HFFc6 (cell line): Measurements from ENCODE around the gene NTM. TPM values are rescaled to one million over a fixed set of nuclear protein-coding genes. Genes with fewer than 3 reads are reported as not detected.

Experiments
- DNase-seq: peaks from one replicate; pipeline ENCODE4 v3.0.0-alpha.2; 2018
- H3K27ac Mint-ChIP-seq: 2 replicates; pipeline ENCODE4 v1.8.0; 2020; ENCODE audit warnings: mild to moderate bottlenecking, mixed read lengths
- H3K27me3 Mint-ChIP-seq: 2 replicates; pipeline ENCODE4 v1.8.0; 2021; ENCODE audit warnings: mild to moderate bottlenecking, moderate library complexity, mixed read lengths; ENCODE audit not compliant: insufficient read depth
- H3K36me3 Mint-ChIP-seq: 2 replicates; pipeline ENCODE4 v1.8.0; 2021; ENCODE audit warnings: low read depth, mixed read lengths
- H3K4me1 Mint-ChIP-seq: 2 replicates; pipeline ENCODE4 v1.8.0; 2020; ENCODE audit warnings: low read depth, mixed read lengths
- H3K4me3 Mint-ChIP-seq: 2 replicates; pipeline ENCODE4 v1.8.0; 2020; ENCODE audit warnings: mild to moderate bottlenecking, moderate library complexity, mixed read lengths
- H3K9me3 Mint-ChIP-seq: 2 replicates; pipeline ENCODE4 v1.8.0; 2020; ENCODE audit warnings: mild to moderate bottlenecking, mixed read lengths
- CTCF ChIP-seq: fragments of 200-600 bp; sonication (generic); IDR thresholded peaks from 2 replicates; pipeline ENCODE4 v1.5.0; 2021; ENCODE audit warnings: antibody characterized with exemption, mild to moderate bottlenecking
- total RNA-seq, 6 experiments: library from RNA; stranded (reverse); fragmentation: NEBNext Ultra II Directional; extraction: Animal tissue kit (Norgen Biotek cat#: 25700); gene quantifications; 2 replicates in 1 of 6; 3 replicates in 5 of 6; pipeline ENCODE4 v1.2.3, GENCODE V29; 2021

NTM gene
- total RNA-seq, 6 experiments from 2014 or later, result 18.3 to 23.6 (median 21.7) TPM

GRCh38 chr11:131852757-131853156 is 482.3 kb downstream of the NTM start:
- Mint-ChIP-seq H3K9me3 (no peaks in the 10 kb centered on the region), H3K27ac (no peak overlapping the region), H3K4me1 (no peaks in the 10 kb centered on the region), H3K36me3 (no peaks in the 10 kb centered on the region), H3K27me3 (peaks cover 38% of the 10 kb centered on the region), H3K4me3 (no peak overlapping the region)
- TF ChIP-seq CTCF, result no peak
- DNase-seq, result no peak

- DNase-seq, result no peak
- no peak overlapping the region for H3K4me3 Mint-ChIP-seq
- H3K27ac Mint-ChIP-seq, result no peak overlapping the region
- peaks cover 36% of the 10 kb centered on the region for H3K27me3 Mint-ChIP-seq
- no peak for TF ChIP-seq CTCF
- no peaks in the 10 kb centered on the region for H3K36me3 Mint-ChIP-seq
- peaks cover 1% of the 10 kb centered on the region for H3K4me1 Mint-ChIP-seq
- H3K9me3 Mint-ChIP-seq, result no peaks in the 10 kb centered on the region
These were observed 484.0 kb downstream of the NTM start for GRCh38 chr11:131854391-131854790.

GRCh38 chr11:131855320-131855719 is 484.9 kb downstream of the NTM start:
- H3K27ac Mint-ChIP-seq, result no peak overlapping the region
- no peaks in the 10 kb centered on the region for H3K9me3 Mint-ChIP-seq
- peaks cover 33% of the 10 kb centered on the region for H3K27me3 Mint-ChIP-seq
- TF ChIP-seq CTCF, result no peak
- DNase-seq, result no peak
- no peaks in the 10 kb centered on the region for H3K36me3 Mint-ChIP-seq
- no peak overlapping the region for H3K4me3 Mint-ChIP-seq
- peaks cover 11% of the 10 kb centered on the region for H3K4me1 Mint-ChIP-seq

GRCh38 chr11:131857246-131857645 is 486.8 kb downstream of the NTM start:
- no peak for DNase-seq
- no peak overlapping the region for H3K27ac Mint-ChIP-seq
- no peak for TF ChIP-seq CTCF
- H3K36me3 Mint-ChIP-seq, result no peaks in the 10 kb centered on the region
- peaks cover 17% of the 10 kb centered on the region for H3K27me3 Mint-ChIP-seq
- H3K9me3 Mint-ChIP-seq, result no peaks in the 10 kb centered on the region
- no peak overlapping the region for H3K4me3 Mint-ChIP-seq
- peaks cover 11% of the 10 kb centered on the region for H3K4me1 Mint-ChIP-seq

DNA sequence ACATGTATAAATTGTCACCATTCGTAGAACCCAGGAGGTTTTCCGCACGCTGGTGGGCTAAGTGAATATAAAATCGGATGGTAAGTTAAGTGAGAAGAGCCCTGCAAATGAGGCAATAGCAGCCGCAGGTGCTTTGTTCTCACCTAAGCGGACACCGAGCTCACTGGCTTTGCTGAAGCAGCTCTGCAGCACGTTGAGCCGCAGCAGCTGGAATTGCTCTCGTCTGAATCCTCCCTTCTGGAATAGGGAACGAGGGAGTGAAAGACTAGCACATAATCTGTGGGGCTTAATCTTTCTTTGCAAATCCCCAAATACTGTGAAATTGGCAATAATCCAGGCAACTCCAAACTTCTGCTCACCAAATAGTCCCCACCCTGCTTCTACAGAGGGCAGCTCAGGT is 488.1 kb downstream of the NTM start:
- no peaks in the 10 kb centered on the region for H3K9me3 Mint-ChIP-seq
- peaks cover 11% of the 10 kb centered on the region for H3K4me1 Mint-ChIP-seq
- H3K36me3 Mint-ChIP-seq, result no peaks in the 10 kb centered on the region
- DNase-seq, result no peak
- no peak overlapping the region for H3K4me3 Mint-ChIP-seq
- TF ChIP-seq CTCF, result no peak
- H3K27me3 Mint-ChIP-seq, result peaks cover 5% of the 10 kb centered on the region; the same call in 1 of the 2 replicates
- no peak overlapping the region for H3K27ac Mint-ChIP-seq
